Measurements from ENCODE around the gene TMX4.

The TMX4 gene

GRCh38 chr20:7940341-7940740, 79.2 kb downstream of the TMX4 start, which contains the start of gene HAO1:
HAO1 (minus strand) TSS chr20:7940458; CDS start chr20:7940422, 36 bp downstream.
- Histone ChIP-seq H2AFZ (ENCODE audit: low read length) (no peak within 1 kb of the TSS), H3K9me3 (ENCODE audit: insufficient read depth, low read depth, low read length) (no peaks in the 10 kb centered on the region)

GRCh38 chr20:7939663-7940062, 79.9 kb downstream of the TMX4 start:
- H3K9me2 ChIP-seq (replicated peaks; ENCODE audit: low read depth, low read length), result no peaks in the 10 kb centered on the region
- no peaks in the 10 kb centered on the region for H3K79me2 ChIP-seq (ENCODE audit: insufficient read depth, low read length)
- H2AFZ ChIP-seq (ENCODE audit: low read length), result no peak overlapping the region
- H3K36me3 ChIP-seq (ENCODE audit: insufficient read depth, low read length), result no peaks in the 10 kb centered on the region
- H3K27me3 ChIP-seq (ENCODE audit: insufficient read depth, low read length, poor library complexity, severe bottlenecking), result no peaks in the 10 kb centered on the region
- no peak overlapping the region for H3K9ac ChIP-seq (ENCODE audit: low read depth, low read length, poor library complexity, severe bottlenecking)
- H3K4me3 ChIP-seq (ENCODE audit: low read length, poor library complexity, severe bottlenecking), result no peak overlapping the region
- no peaks in the 10 kb centered on the region for H4K20me1 ChIP-seq (ENCODE audit: insufficient read depth, low read length, poor library complexity, severe bottlenecking)
- H3K4me2 ChIP-seq (ENCODE audit: low read depth, low read length, poor library complexity, severe bottlenecking), result no peak overlapping the region
- H3K4me1 ChIP-seq (ENCODE audit: insufficient read depth, low read length, poor library complexity, severe bottlenecking), result peaks cover 4% of the 10 kb centered on the region
- H3F3A ChIP-seq (ENCODE audit: low read depth), result no peaks in the 10 kb centered on the region
- TF ChIP-seq CTCF (conservative IDR thresholded peaks at IDR 0.05; ENCODE audit: low read length), result no peak
- TF ChIP-seq EZH2phosphoT487 (IDR thresholded peaks at IDR 0.05; ENCODE audit: borderline replicate concordance), result no peak
- no peaks in the 10 kb centered on the region for H3K9me3 ChIP-seq (ENCODE audit: insufficient read depth, low read depth, low read length)

More at GRCh38 chr20:7940341-7940740, 79.2 kb downstream of the TMX4 start, which contains the start of gene HAO1:
- Histone ChIP-seq H3K36me3 (ENCODE audit: insufficient read depth, low read length) (no peaks in the 10 kb centered on the region), H3K4me3 (ENCODE audit: low read length, poor library complexity, severe bottlenecking) (no peak within 1 kb of the TSS), H3K4me2 (ENCODE audit: low read depth, low read length, poor library complexity, severe bottlenecking) (no peak within 1 kb of the TSS), H3K9ac (ENCODE audit: low read depth, low read length, poor library complexity, severe bottlenecking) (no peak within 1 kb of the TSS), H3K79me2 (ENCODE audit: insufficient read depth, low read length) (no peaks in the 10 kb centered on the region), H4K20me1 (ENCODE audit: insufficient read depth, low read length, poor library complexity, severe bottlenecking) (no peaks in the 10 kb centered on the region), H3K27me3 (ENCODE audit: insufficient read depth, low read length, poor library complexity, severe bottlenecking) (no peaks in the 10 kb centered on the region), H3K4me1 (ENCODE audit: insufficient read depth, low read length, poor library complexity, severe bottlenecking) (peaks cover 4% of the 10 kb centered on the region), H3K9me2 (replicated peaks; ENCODE audit: low read depth, low read length) (no peaks in the 10 kb centered on the region), H3F3A (ENCODE audit: low read depth) (no peaks in the 10 kb centered on the region)
- TF ChIP-seq EZH2phosphoT487 (IDR thresholded peaks at IDR 0.05; ENCODE audit: borderline replicate concordance) (no peak), CTCF (conservative IDR thresholded peaks at IDR 0.05; ENCODE audit: low read length) (no peak)

GRCh38 chr20:7938058-7938457, 81.5 kb downstream of the TMX4 start:
- Histone ChIP-seq H3F3A (ENCODE audit: low read depth) (no peaks in the 10 kb centered on the region), H3K4me2 (ENCODE audit: low read depth, low read length, poor library complexity, severe bottlenecking) (no peak overlapping the region), H2AFZ (ENCODE audit: low read length) (no peak overlapping the region), H3K4me3 (ENCODE audit: low read length, poor library complexity, severe bottlenecking) (no peak overlapping the region), H3K27me3 (ENCODE audit: insufficient read depth, low read length, poor library complexity, severe bottlenecking) (no peaks in the 10 kb centered on the region), H4K20me1 (ENCODE audit: insufficient read depth, low read length, poor library complexity, severe bottlenecking) (no peaks in the 10 kb centered on the region), H3K9me2 (replicated peaks; ENCODE audit: low read depth, low read length) (no peaks in the 10 kb centered on the region), H3K36me3 (ENCODE audit: insufficient read depth, low read length) (no peaks in the 10 kb centered on the region), H3K4me1 (ENCODE audit: insufficient read depth, low read length, poor library complexity, severe bottlenecking) (peaks cover 10% of the 10 kb centered on the region), H3K79me2 (ENCODE audit: insufficient read depth, low read length) (no peaks in the 10 kb centered on the region), H3K9ac (ENCODE audit: low read depth, low read length, poor library complexity, severe bottlenecking) (no peak overlapping the region), H3K9me3 (ENCODE audit: insufficient read depth, low read depth, low read length) (no peaks in the 10 kb centered on the region)
- no peak for TF ChIP-seq EZH2phosphoT487 (IDR thresholded peaks at IDR 0.05; ENCODE audit: borderline replicate concordance)
- no peak for TF ChIP-seq CTCF (conservative IDR thresholded peaks at IDR 0.05; ENCODE audit: low read length)

Measured in Loucy (cell line).